RWPE1 (cell line): ENCODE results near the gene NT5C.

Source experiments
- CTCF ChIA-PET: fragments of 350-600 bp; sonication (Branson Sonifier 250); formaldehyde crosslinking; extraction: SDS; loops from one replicate; lab custom pipeline; 2021; lab: Yijun Ruan, JAX
- POLR2A ChIA-PET: fragments of 400-600 bp; formaldehyde crosslinking; extraction: SDS; loops from one replicate; lab custom pipeline; 2020; ENCODE audit warnings: antibody characterized with exemption; ENCODE audit not compliant: low non-redundant PET; lab: Yijun Ruan, JAX
- DNase-seq: peaks from one replicate; pipeline ENCODE4 v3.0.0; 2012; ENCODE audit warnings: low spot score
- H3K27ac ChIP-seq: fragments of 450-650 bp; 2 replicates; pipeline ENCODE4 v1.5.1; 2017
- TF ChIP-seq, protein P1 (sequence below): fragments of 450-650 bp; conservative IDR thresholded peaks from 2 replicates; pipeline ENCODE4 v1.5.1; 2017; ENCODE audit warnings: low read depth, mild to moderate bottlenecking

The NT5C gene

DNA sequence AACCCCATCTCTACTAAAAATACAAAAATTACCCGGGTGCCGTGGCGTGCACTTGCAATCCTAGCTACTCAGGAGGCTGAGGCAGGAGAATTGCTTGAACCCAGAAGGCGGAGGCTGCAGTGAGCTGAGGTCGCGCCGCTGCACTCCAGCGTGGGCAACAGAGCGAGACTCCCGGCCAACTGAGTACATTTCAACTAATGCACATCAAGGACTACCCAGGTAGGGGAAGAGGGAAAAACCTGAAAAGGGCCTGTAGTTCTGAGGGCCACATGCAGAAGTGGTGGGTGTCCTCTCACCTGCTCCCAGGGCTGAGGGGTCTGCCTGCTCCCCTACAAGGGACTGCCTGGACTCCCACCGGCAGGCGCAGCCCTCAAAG, 44.4 kb downstream of the NT5C start:
- ChIA-PET CTCF (interaction anchor here (2.0 kb wide), 1 partner anchor 27 kb away, joined by 10 read pairs; no protein-coding TSS in a partner anchor), POLR2A (interaction anchor here (0.5 to 1.2 kb wide), 3 partner anchors 12 to 98 kb away, joined by 3 to 5 read pairs (median 4); no protein-coding TSS in a partner anchor)
- TF ChIP-seq, protein P1, sequence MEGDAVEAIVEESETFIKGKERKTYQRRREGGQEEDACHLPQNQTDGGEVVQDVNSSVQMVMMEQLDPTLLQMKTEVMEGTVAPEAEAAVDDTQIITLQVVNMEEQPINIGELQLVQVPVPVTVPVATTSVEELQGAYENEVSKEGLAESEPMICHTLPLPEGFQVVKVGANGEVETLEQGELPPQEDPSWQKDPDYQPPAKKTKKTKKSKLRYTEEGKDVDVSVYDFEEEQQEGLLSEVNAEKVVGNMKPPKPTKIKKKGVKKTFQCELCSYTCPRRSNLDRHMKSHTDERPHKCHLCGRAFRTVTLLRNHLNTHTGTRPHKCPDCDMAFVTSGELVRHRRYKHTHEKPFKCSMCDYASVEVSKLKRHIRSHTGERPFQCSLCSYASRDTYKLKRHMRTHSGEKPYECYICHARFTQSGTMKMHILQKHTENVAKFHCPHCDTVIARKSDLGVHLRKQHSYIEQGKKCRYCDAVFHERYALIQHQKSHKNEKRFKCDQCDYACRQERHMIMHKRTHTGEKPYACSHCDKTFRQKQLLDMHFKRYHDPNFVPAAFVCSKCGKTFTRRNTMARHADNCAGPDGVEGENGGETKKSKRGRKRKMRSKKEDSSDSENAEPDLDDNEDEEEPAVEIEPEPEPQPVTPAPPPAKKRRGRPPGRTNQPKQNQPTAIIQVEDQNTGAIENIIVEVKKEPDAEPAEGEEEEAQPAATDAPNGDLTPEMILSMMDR = no peak
- H3K27ac ChIP-seq = peak overlapping the region; percentile 98
- no peak for DNase-seq

DNA sequence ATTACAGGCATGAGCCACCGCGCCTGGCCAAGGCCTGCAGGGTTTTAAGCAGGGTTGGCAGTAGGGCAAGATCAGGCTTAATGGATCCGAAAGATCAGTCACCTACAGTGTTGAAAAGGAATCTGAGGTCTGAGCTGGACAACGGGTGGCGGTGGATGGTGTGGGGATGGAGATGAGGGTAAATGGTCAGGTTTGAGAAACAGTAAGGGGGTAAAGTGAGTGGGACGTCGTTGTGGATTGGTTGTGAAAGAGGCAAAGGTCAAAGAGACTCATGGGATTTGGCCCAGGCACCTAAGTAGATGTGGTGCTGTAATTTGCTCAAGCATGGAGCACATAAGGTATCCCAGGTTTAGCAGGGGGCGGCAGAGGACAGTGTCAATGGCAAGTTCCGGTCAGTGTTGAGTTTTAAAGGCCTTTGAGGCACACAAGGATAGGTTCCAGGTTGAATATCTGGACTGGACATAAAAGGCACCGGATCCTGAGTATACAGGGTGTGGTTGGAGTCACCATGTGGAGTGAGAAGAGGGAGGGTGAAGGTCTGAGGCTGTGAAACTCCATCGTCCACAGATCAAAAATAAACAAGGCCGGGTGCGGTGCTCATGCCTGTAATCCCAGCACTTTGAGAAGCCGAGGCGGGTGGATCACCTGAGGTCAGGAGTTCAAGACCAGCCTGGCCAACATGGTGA, 44.9 kb downstream of the NT5C start:
- POLR2A ChIA-PET = interaction anchor here (0.7 kb wide), 1 partner anchor 11 kb away, joined by 4 read pairs; no protein-coding TSS in a partner anchor
- peak overlapping the region; percentile 98 for H3K27ac ChIP-seq
- CTCF ChIA-PET = interaction anchor here (2.0 kb wide), 1 partner anchor 27 kb away, joined by 10 read pairs; no protein-coding TSS in a partner anchor
- TF ChIP-seq, protein P1 = no peak
- DNase-seq = no peak

DNA sequence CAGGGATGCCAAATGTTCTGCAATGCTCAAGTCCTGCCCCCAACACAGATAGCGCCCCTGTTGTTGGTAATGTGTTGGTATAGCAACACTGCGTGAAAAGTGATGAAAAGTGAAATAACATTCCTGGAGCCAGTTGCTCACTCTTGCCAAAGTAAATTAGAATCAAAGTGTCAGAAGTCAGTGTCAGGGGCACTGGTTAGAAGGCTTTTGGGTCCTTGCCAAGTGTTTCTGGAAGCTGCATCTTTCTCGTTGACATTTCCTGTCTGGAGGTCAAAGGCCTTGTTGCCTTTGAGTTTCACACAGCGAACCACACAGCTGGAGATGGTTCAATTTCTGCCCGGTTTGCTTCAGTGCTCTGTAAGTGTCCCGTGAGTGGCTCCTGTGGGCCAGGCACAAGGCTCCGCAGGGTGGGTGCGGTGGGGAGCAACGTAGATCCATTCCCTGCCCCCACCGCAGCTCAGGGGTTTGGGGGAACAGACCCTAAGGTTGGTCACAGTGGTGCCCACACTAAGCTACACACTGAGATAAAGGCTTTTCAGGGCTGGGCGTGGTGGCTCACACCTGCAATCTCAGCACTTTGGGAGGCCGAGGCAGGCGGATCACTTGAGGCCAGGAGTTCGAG, 47.4 kb downstream of the NT5C start:
- TF ChIP-seq, protein P1 = no peak
- DNase-seq = no peak
- ChIA-PET POLR2A (no interaction called here), CTCF (interaction anchor here (0.7 kb wide), 2 partner anchors 12 to 217 kb away, joined by 3 to 4 read pairs; no protein-coding TSS in a partner anchor)
- H3K27ac ChIP-seq = peak overlapping the region; percentile 20

DNA sequence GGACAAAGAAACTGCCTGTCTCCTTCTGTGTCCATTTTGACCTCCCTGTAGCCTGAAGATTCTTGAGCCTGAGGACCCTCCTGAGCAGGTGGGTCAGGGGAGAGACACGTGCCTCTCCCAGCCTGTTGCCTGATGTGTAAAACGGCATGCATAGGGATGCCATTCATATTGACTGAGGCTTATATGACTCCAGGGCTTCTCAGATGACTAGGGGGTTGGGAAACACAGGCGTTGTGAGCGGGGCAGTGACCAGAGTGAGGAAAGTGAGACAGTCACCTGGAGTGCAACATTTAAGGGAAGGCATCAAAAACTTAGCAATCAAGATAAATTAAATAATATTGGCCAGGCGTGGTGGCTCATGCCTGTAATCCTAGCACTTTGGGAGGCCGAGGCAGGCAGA, 48.9 kb downstream of the NT5C start:
- DNase-seq = no peak
- CTCF ChIA-PET = no interaction called here
- POLR2A ChIA-PET = no interaction called here
- H3K27ac ChIP-seq = no peak overlapping the region
- TF ChIP-seq, protein P1 = no peak

DNA sequence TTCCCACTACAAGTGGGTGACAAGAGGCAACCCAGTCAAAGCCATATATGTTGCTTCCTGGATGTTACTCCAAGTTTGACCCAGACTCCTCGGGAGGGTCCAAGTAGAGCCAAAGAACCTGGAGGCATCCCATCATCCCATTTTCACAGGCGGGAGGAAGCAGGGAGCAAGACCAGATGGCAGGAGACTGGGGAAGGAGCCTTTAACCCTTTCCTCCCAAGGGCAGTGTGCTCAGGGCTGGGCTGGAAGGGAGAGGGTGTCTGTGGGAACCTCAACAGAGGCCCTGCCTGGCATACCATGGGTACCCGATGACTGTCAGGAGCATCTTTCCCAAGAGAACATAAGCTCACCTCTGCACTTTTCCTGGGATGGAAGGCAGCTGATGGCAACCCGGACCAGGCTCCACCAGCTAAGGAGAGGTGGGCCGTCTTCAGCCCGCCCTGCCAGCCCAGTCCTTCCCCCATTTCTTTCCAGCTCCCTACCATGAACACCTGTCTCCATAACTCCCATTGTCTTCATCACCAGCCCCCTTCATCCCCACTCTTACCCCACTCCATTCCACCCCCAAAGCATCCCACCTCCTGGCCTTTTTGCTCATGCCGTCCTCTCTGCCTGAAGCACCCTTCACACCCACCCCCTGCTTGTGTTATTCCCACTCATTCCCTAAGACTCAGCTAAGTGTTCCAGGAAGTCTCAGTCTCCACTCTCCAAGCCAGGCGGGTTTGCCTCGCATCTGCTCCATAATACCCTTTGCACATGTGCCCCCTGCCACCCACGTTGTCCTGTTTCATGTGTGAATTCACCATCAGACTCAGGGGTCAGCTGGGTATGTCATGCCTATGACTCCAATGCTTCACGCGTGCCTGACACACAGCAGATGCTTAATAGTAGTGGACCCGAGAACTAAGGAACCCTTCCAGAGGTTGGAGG, 49.7 kb downstream of the NT5C start:
- TF ChIP-seq, protein P1 = no peak
- ChIA-PET CTCF (interaction anchor here (0.6 to 1.1 kb wide), 2 partner anchors 24 to 551 kb away, joined by 3 to 4 read pairs; no protein-coding TSS in a partner anchor), POLR2A (no interaction called here)
- H3K27ac ChIP-seq = no peak overlapping the region
- DNase-seq = no peak
